GM19452 (cell line): ENCODE results near the gene CDH20.
"Not testable (repeated sequence)": the region's sequence is repeated elsewhere in the genome, so short reads cannot be mapped to it uniquely, and the experiment has no call there.

Source experiments
- ATAC-seq: cut with Tn5 transposase; IDR thresholded peaks from one replicate; pipeline ENCODE4 v1.9.1; 2021; ENCODE audit not compliant: unreplicated experiment

Gene CDH20

GRCh38 chr18:61340148-61340547, 6.9 kb downstream of the CDH20 start:
- ATAC-seq: no peak

DNA sequence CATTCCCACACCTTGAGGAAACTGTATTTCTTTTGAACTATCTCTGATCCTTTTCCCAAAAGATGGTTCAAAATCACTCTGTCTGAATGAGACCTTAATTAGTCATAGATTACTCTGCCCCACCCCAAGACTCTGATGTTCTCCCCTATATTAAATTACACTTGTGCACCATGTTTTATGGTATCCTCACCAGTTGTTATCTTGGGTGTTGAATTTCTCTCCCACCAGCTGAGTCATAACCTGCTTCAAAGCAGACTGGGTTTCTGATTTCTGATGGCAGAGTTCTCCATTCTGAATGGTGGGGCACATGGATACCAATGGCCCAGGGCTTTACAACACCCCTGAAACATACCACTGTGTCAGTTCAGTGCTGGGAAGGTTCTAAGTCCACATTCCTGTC, 15.0 kb downstream of the CDH20 start:
- no peak for ATAC-seq

DNA sequence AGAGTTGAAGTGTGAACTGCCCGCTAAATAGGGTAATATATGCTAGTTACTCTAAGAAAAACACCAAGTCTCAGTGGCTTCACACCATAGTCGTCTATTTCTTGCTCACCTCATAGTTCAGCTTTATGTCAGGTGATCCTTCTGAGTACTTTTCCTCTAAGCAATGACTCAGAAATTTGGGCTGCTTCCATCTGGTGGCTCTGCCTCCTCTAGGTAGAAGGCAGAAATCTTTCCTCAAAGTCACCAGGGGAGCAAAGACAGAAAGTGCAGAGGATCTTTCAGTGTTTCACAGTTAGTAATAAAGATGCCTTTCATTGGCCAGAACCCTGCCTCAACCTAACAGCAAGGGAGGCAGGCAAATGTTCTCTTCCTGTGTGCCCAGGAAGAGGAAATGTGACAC, 17.3 kb downstream of the CDH20 start:
- no peak for ATAC-seq

DNA sequence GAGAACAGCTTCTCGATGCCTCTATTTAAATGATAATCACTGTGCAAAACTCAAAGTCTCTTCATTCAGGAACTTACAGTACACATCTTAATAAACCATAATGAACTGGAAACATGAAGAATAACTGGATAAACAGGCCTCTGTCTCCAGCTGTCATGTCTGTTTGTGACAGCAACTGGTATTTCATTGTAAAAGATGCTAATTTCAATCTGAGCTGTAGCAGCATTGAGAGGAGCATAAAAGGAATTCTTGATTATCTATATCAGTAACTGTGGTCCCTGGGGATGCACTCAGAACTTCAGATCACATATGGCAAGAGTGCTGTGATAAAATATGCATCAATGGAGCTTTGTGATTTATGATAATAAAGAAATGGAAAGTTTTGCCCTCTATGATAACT, 18.8 kb downstream of the CDH20 start:
- ATAC-seq: no peak

DNA sequence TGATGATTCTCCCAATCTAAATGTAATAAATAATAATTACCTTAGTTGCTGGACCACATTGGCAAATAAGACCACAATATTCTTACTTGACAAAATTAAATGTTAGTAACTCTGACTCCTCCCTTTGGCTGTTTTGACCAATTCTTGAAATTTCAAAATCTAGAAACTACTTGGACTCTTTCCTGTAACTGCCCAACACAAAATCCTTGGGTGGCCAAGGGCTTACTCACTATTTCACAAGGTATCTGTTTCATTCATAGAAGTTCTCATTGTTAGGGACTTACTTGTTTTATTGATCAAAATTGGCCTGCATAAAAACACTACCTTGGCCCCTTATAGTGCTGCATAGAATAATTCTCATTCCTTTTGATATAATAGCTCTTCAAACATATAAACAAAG, 19.4 kb downstream of the CDH20 start:
- ATAC-seq: no peak

GRCh38 chr18:61360404-61361383, 27.5 kb downstream of the CDH20 start:
- ATAC-seq: peak; percentile 91

DNA sequence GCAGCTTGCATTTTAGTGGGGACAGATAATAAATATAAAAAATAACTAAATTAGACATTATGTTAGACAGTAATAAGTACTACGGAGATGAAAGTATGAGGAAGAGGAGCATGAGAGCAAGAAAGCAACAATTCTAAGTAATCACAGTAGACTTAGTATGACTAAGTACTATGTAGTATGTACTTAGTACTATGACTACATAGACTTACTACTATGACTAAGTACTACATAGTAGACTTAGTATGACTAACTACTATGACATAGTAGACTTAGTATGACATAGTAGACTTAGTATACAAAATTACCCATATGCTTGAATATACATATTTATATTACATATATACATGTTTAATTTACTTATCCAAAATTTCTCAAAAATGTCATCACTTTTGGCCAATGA, 29.3 kb downstream of the CDH20 start:
- ATAC-seq: no peak

DNA sequence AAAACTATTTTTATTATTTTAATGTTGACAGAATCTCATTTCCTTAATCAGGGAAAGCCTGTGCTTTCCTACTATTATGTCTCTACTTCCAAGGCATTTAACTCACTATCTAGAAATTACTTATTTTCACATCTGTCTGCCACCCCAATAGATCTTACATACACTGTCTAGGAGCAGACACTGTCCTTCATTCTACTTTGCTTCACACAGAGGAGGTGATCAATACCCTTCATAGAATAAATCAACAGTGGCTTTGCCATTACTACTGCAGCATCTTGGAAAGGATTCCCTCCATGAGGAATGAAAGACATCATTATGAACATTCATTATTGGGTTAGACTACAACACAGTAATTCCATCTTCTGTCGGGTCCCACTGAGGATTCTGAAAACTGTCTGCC, 31.7 kb downstream of the CDH20 start:
- no peak for ATAC-seq

DNA sequence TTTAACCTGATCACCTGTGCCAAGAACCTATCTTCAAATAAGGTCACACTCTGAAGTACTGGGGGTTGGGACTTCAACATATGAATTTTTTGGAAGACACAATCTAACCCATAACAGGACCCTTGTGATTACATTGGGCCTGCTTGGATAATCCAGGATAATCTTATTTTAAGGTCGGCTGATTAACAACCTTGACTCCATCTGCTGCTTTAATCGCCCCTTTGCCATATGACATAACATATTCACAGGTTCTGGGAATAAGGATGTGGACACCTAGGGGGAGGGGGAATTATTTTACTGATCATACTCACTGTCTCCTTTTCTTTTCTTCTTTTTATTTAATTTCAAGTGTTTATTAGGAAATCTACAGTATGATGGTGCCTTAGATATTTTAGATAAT, 34.8 kb downstream of the CDH20 start:
- ATAC-seq: no peak

DNA sequence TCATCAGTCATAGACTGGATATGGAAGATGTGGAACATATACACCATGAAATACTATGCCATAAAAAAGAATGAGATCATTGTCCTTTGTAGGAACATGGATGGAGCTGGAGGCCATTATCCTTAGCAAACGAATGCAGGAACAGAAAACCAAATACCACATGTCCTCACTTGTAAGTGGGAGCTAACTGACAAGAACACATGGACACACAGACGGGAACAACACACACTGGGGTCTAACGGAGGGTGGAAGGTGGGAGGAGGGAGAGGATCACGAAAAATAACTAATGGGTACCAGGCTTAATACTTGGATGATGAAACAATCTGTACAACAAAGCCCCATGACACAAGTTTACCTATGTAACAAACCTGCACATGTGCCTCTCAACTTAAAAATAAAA, 36.4 kb downstream of the CDH20 start:
- ATAC-seq: not testable (repeated sequence)

DNA sequence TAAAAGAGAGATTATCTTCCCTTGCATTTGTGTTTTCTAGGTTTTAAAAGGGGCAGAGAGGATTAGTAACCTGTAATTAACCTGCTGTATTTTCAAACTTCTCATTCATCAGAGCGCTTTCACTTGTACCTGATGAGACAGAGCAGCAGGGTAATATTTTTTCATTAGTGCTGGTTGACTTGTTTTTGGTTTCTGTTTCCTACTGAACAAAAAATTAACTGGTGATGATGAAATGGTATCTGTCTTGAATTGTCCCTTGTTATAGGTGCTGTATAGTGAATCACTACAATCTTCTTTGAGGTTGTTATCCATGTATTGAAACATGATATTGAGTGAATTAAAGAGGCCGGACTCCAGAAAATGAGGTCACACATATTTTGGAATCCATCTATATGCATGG, 37.9 kb downstream of the CDH20 start:
- no peak for ATAC-seq

- ATAC-seq: no peak
Observed at GRCh38 chr18:61379827-61380226, 46.6 kb downstream of the CDH20 start.

GRCh38 chr18:61388010-61388409, 54.8 kb downstream of the CDH20 start:
- ATAC-seq: no peak

- ATAC-seq: no peak
Observed at GRCh38 chr18:61394983-61395382, 61.8 kb downstream of the CDH20 start.

- no peak for ATAC-seq
Observed at GRCh38 chr18:61397222-61397621, 64.0 kb downstream of the CDH20 start.

GRCh38 chr18:61398961-61399705, 65.9 kb downstream of the CDH20 start:
- ATAC-seq: no peak

- ATAC-seq: no peak
Observed at GRCh38 chr18:61400016-61400635, 66.9 kb downstream of the CDH20 start.

GRCh38 chr18:61400716-61401115, 67.5 kb downstream of the CDH20 start:
- ATAC-seq: no peak

DNA sequence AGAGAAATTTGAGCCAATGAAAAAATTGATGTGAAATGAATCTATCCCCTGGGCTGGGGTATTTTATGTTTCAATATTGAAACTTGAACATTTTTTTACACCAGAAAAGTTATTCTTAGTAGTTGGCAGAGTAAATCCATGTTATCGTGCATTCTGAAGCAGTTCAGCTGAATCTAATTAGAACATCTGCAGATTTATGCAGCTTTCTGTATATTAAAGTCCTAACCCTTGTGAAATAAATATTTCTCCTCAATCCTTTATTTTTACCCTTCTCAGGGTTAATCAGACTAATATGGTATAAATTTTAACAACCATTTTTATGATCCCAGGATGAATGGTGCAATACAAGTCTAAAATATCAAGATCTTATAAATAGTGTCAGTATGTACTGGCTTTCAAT, 69.5 kb downstream of the CDH20 start:
- ATAC-seq: no peak

DNA sequence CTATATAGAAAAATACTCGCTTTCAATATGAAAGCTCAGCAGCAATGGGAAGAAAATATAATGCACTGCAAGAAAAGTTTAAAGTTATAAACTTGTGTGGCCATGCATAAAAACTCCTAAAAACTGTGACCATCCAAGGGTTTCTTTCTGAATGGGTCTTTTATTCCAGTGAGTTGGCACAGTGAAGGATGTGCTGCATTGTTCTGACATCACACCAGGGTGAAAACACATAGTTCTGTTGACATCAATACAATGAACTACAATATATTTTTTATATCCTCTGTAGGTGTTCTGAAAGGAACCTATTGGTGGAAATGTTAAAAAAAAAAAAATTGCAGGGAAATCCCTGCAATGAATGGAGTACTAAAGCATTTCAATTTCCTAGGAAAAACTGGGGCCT, 80.2 kb downstream of the CDH20 start:
- no peak for ATAC-seq

DNA sequence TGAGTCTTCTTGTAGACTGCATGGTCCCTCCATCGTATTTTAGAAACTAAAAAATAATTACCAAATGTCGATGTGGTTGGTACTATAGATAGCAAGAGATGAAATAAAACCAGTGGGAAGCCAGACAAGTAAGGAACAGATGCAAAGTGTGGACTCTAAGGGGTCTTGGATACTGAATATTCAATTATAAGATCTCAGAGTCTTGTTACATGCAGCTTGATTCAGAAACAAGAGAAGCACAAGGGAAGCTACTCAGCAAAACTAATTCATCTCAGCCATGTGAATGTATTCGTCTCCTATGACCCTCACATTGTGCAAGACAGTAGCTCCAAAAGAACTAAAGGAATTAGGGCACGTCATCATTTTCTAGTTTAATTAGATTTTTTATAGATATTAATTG, 80.9 kb downstream of the CDH20 start:
- no peak for ATAC-seq

- ATAC-seq: no peak
Observed at GRCh38 chr18:61419763-61420162, 86.5 kb downstream of the CDH20 start.
